Measurements from ENCODE around the gene SLC27A5.

DNA sequence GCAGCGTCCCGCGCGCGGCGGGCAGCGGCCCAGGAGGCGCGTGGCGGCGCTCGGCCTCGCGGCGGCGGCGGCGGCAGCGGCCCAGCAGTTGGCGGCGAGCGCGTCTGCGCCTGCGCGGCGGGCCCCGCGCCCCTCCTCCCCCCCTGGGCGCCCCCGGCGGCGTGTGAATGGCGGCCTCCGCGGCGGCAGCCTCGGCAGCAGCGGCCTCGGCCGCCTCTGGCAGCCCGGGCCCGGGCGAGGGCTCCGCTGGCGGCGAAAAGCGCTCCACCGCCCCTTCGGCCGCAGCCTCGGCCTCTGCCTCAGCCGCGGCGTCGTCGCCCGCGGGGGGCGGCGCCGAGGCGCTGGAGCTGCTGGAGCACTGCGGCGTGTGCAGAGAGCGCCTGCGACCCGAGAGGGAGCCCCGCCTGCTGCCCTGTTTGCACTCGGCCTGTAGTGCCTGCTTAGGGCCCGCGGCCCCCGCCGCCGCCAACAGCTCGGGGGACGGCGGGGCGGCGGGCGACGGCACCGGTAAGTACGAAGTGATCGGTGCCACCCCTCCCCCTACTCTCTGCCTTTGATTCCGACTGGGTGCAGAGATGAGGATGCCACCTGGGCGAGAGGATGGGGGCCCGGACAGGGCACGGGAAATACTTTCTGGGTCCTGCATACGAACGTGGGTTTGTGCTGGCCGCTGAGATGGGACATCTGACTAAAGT, 32.9 kb upstream of the SLC27A5 start:
- TF ChIP-seq POLR2AphosphoS5 (IDR thresholded peaks at IDR 0.05; ENCODE audit: low read depth, low read length): no peak
- no peak for TF ChIP-seq TAF1 (IDR thresholded peaks at IDR 0.05; ENCODE audit: low read depth, low read length)
- TF ChIP-seq POLR2A (IDR thresholded peaks at IDR 0.05; ENCODE audit: low read depth, low read length): no peak; the same call in 1 of the 2 replicates
- no peak for TF ChIP-seq SPI1 (IDR thresholded peaks at IDR 0.05; ENCODE audit: low read depth, low read length)
- TF ChIP-seq PAX5 (IDR thresholded peaks at IDR 0.05; ENCODE audit: insufficient read depth, low read length, severe bottlenecking): no peak
- no peak for TF ChIP-seq POU2F2 (IDR thresholded peaks at IDR 0.05; ENCODE audit: low read depth, low read length)

Measured in GM12891 (cell line).